Measurements from ENCODE around the gene PRIM2.
"Not testable (repeated sequence)": the region's sequence is repeated elsewhere in the genome, so short reads cannot be mapped to it uniquely, and the experiment has no call there.

DNA sequence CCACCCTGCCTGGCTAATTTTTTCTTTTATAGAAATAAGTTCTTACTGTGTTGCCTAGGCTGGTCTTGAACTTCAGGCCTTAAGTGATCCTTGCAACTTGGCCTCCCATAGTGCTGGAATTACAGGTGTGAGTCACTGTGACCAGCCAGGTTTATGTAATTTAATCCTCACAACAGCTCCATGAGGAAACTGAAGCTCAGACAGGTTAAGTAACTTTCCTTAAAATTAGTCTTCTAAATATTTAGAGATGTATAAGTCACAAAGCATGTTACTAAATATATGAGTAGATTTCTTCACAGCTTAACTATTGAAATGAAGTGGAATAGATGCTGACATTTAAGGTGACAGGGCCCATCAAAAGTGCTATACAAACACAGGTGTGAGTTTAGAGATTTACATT is 30.2 kb downstream of the PRIM2 start:
- TF ChIP-seq EP300, POLR2A (IDR thresholded peaks at IDR 0.05): not testable (repeated sequence)
- TF ChIP-seq, protein P1, sequence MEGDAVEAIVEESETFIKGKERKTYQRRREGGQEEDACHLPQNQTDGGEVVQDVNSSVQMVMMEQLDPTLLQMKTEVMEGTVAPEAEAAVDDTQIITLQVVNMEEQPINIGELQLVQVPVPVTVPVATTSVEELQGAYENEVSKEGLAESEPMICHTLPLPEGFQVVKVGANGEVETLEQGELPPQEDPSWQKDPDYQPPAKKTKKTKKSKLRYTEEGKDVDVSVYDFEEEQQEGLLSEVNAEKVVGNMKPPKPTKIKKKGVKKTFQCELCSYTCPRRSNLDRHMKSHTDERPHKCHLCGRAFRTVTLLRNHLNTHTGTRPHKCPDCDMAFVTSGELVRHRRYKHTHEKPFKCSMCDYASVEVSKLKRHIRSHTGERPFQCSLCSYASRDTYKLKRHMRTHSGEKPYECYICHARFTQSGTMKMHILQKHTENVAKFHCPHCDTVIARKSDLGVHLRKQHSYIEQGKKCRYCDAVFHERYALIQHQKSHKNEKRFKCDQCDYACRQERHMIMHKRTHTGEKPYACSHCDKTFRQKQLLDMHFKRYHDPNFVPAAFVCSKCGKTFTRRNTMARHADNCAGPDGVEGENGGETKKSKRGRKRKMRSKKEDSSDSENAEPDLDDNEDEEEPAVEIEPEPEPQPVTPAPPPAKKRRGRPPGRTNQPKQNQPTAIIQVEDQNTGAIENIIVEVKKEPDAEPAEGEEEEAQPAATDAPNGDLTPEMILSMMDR (IDR thresholded peaks at IDR 0.05) = not testable (repeated sequence)
